ENCODE measurements around the gene JADE3.

DNA sequence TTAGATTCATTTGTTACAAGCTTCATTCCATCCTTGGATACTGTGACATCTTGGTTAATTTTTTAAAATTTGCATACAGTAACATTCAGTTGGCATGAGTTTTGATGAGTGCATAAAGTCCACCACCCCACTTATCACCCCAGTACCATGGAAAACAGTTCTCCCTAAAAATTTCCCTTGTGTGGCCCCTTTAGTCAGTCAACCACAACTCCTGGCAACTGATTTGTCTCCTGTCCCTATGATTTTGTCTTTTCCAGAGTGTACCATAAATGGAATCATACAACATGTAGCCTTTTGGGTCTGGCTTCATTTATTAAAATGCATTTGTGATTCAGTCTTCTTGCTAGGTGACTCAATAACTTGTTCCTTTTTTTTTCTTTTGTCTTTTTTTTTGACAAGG is 45.5 kb upstream of the JADE3 start:
- TF ChIP-seq SUZ12 (IDR thresholded peaks at IDR 0.05; ENCODE audit: extremely low read depth, insufficient read depth, insufficient read length) (no peak), ZNF274 (IDR thresholded peaks at IDR 0.05; ENCODE audit: low read depth, low read length) (no peak), YY1 (IDR thresholded peaks at IDR 0.05; ENCODE audit: insufficient read depth, insufficient read length) (no peak)
